DND-41 (cell line): ENCODE measurements around the gene UBA7.

ENCODE experiments used
- ATAC-seq: fragments of 200-7000 bp; cut with Tn5 transposase; 3 replicates; pipeline ENCODE4 v1.9.1; 2021; ENCODE audit warnings: low read depth; ENCODE audit not compliant: insufficient read depth
- DNase-seq: peaks from one replicate; pipeline ENCODE4 v3.0.0-alpha.2; 2020
- H2AFZ ChIP-seq: 2 replicates; pipeline ENCODE4 v1.6.0; 2012; ENCODE audit warnings: low read depth, low read length
- H3K27ac ChIP-seq: 2 replicates; pipeline ENCODE4 v1.5.1; 2012; ENCODE audit warnings: low read length, inconsistent platforms
- H3K27me3 ChIP-seq: fragments of 200-600 bp; sonication (generic); 2 replicates; pipeline ENCODE4 v1.6.0; 2012; ENCODE audit warnings: low read length, mild to moderate bottlenecking, inconsistent platforms; ENCODE audit not compliant: insufficient read depth, poor library complexity
- H3K36me3 ChIP-seq: 2 replicates; pipeline ENCODE4 v1.5.1; 2012; ENCODE audit warnings: low read length, inconsistent platforms; ENCODE audit not compliant: insufficient read depth
- H3K4me1 ChIP-seq: 2 replicates; pipeline ENCODE4 v1.5.1; 2012; ENCODE audit warnings: mild to moderate bottlenecking, low read length; ENCODE audit not compliant: insufficient read depth
- H3K4me2 ChIP-seq: 2 replicates; pipeline ENCODE4 v1.6.0; 2012; ENCODE audit warnings: mild to moderate bottlenecking, moderate library complexity, low read length, inconsistent platforms; ENCODE audit not compliant: insufficient read depth
- H3K4me3 ChIP-seq, 2 experiments: fragments of 200-600 bp in 1 of 2; shearing (Covaris generic) in 1 of 2; 2 replicates each; pipeline ENCODE4 v1.5.1; 2012 to 2016; ENCODE audit warnings: inconsistent platforms in 2 of 2, low read length in 2 of 2, mild to moderate bottlenecking in 2 of 2, low read depth in 1 of 2, moderate library complexity in 1 of 2
- H3K79me2 ChIP-seq: 2 replicates; pipeline ENCODE4 v1.6.0; 2012; ENCODE audit warnings: low read length, inconsistent platforms; ENCODE audit not compliant: insufficient read depth
- H3K9ac ChIP-seq: 2 replicates; pipeline ENCODE4 v1.6.0; 2012; ENCODE audit warnings: low read depth, mild to moderate bottlenecking, inconsistent platforms, low read length, moderate library complexity
- H3K9me3 ChIP-seq: 2 replicates; pipeline ENCODE4 v1.5.1; 2012; ENCODE audit warnings: low read length, moderate library complexity, mild to moderate bottlenecking, inconsistent platforms; ENCODE audit not compliant: insufficient read depth, severe bottlenecking
- H4K20me1 ChIP-seq: 2 replicates; pipeline ENCODE4 v1.6.0; 2012; ENCODE audit warnings: low read length; ENCODE audit not compliant: insufficient read depth
- EZH2 ChIP-seq: IDR thresholded peaks from 3 replicates; pipeline ENCODE4 v1.6.1; 2012; ENCODE audit warnings: borderline replicate concordance, low read depth, mild to moderate bottlenecking, moderate library complexity, low read length, inconsistent platforms; ENCODE audit not compliant: severe bottlenecking
- TF ChIP-seq, protein P1 (sequence below): IDR thresholded peaks from 2 replicates; pipeline ENCODE4 v1.5.1; 2012; ENCODE audit warnings: borderline replicate concordance, low read length, moderate library complexity, mild to moderate bottlenecking; ENCODE audit not compliant: poor library complexity, severe bottlenecking; ENCODE audit errors: extremely low read depth

Gene UBA7

DNA sequence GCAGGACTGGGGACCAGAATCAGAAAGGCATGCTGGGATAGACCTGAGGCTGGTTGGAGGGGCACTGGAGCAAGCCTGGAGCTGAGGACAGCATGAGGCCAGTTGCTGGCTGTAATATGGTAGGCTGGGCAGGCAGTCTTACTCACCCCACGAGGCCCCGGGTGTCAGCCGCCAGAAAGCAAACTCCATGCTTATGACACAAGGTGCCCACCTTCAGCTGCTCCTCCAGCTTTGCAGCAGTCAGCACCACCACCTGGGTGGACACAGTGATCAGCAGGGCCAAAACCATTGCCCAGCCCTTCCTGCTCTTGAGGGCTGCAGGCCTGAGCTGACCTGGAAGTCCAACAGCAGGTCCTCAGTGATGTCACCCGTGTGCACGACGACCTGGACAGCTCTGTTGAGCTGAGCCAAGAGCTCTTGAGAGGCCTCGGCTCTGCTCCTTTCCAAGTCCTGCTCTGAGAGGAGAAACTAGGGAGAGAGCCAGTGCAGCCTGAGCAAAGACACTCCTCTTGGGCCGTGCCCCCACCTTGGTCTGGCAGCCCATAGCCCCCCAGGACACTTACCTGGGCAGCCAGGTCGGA, 747 bp downstream of the UBA7 start:
- TF ChIP-seq, protein P1, sequence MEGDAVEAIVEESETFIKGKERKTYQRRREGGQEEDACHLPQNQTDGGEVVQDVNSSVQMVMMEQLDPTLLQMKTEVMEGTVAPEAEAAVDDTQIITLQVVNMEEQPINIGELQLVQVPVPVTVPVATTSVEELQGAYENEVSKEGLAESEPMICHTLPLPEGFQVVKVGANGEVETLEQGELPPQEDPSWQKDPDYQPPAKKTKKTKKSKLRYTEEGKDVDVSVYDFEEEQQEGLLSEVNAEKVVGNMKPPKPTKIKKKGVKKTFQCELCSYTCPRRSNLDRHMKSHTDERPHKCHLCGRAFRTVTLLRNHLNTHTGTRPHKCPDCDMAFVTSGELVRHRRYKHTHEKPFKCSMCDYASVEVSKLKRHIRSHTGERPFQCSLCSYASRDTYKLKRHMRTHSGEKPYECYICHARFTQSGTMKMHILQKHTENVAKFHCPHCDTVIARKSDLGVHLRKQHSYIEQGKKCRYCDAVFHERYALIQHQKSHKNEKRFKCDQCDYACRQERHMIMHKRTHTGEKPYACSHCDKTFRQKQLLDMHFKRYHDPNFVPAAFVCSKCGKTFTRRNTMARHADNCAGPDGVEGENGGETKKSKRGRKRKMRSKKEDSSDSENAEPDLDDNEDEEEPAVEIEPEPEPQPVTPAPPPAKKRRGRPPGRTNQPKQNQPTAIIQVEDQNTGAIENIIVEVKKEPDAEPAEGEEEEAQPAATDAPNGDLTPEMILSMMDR, result no peak
- TF ChIP-seq EZH2, result no peak
- DNase-seq (no peak), ATAC-seq (peak; percentile 13)
- Histone ChIP-seq H3K36me3 (peaks cover 22% of the 10 kb centered on the region), H3K27me3 (no peaks in the 10 kb centered on the region), H3K4me3 (peak overlapping the region; percentile 9 to 60; a peak in 3 of 4 replicates), H4K20me1 (no peaks in the 10 kb centered on the region), H3K4me2 (peak overlapping the region; percentile 71), H3K79me2 (no peaks in the 10 kb centered on the region), H2AFZ (peak overlapping the region; percentile 88), H3K4me1 (peaks cover 27% of the 10 kb centered on the region), H3K27ac (peak overlapping the region; percentile 87), H3K9me3 (no peaks in the 10 kb centered on the region), H3K9ac (peak overlapping the region; percentile 61)

DNA sequence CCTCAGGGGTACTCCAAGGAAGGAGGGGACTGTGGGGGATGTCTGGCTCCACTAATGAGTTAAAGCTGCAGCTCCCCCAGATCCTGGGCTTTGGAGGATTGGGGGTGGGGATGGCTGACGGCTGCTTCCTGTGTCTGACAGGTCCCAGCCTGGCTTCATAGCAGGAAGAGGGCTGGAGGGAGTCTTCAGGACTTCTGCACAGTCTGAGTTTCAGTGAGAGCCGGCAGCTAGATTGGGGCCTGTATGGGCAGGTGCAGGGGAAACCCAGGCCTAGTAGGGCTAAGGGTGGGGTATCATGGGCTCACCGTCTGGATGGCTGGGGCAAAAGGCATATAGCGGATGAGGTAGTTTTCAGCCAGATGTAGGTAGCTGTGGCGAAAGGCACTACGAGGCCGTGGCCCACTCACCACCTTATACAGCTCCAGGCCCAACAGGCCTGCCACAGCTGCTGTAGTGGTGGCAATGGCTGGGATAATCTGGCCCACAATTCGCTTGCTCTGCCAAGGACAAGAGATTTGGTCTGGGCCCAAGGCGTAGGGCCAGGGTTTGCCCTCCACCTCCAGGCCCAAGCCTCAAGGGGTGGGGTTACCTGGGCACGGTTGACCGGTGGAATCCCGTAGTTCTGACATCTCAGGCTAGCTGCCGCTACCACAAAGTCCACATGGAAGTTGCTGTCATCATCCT, 6.2 kb downstream of the UBA7 start:
- no peak for DNase-seq
- H3K4me2 ChIP-seq, result no peak overlapping the region
- H2AFZ ChIP-seq, result no peak overlapping the region
- no peak for ATAC-seq
- peaks cover 22% of the 10 kb centered on the region for H3K36me3 ChIP-seq
- TF ChIP-seq, protein P1, result no peak
- no peak for TF ChIP-seq EZH2
- no peaks in the 10 kb centered on the region for H3K79me2 ChIP-seq
- H3K9ac ChIP-seq, result 0 out of 2 replicates have a peak overlapping the region, but pooled peaks have one; percentile 2
- H3K4me1 ChIP-seq, result peaks cover 59% of the 10 kb centered on the region
- H4K20me1 ChIP-seq, result peaks cover 16% of the 10 kb centered on the region
- no peak overlapping the region for H3K4me3 ChIP-seq
- peaks cover 12% of the 10 kb centered on the region for H3K27me3 ChIP-seq
- no peaks in the 10 kb centered on the region for H3K9me3 ChIP-seq
- no peak overlapping the region for H3K27ac ChIP-seq

DNA sequence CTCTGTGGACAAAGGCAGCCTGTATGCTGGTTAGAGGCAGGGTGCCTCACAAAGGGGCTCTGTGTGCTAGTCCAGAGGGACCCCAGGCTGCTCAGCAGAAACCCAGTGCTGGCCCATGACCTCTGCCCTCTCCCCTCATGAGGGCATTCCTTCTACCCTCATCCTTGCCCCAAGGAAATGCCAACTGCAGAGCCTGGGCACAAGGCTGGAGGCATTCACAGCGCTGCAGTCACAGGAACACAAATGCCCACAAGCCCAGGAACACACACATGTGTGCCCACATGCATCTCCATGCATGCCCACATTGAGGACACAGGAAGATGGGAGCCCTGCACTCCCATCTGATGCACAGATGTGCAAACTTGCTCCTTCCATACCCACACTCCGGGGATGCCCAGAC, 6.9 kb downstream of the UBA7 start:
- DNase-seq (no peak), ATAC-seq (no peak)
- H3K9me3 ChIP-seq, result no peaks in the 10 kb centered on the region
- peak overlapping the region; percentile 57; the same call in 1 of the 2 replicates for H3K27ac ChIP-seq
- H3K4me3 ChIP-seq, result no peak overlapping the region
- peaks cover 57% of the 10 kb centered on the region for H3K4me1 ChIP-seq
- H3K36me3 ChIP-seq, result peaks cover 15% of the 10 kb centered on the region
- 0 out of 2 replicates have a peak overlapping the region, but pooled peaks have one; percentile 22 for H3K9ac ChIP-seq
- H3K4me2 ChIP-seq, result no peak overlapping the region; the same call in 1 of the 2 replicates
- H3K79me2 ChIP-seq, result no peaks in the 10 kb centered on the region
- TF ChIP-seq, protein P1, result no peak
- TF ChIP-seq EZH2, result no peak
- peaks cover 15% of the 10 kb centered on the region for H3K27me3 ChIP-seq
- no peak overlapping the region for H2AFZ ChIP-seq
- H4K20me1 ChIP-seq, result peaks cover 16% of the 10 kb centered on the region
